ENCODE results near the gene ELP6.

ELP6 gene

GRCh38 chr3:47513125-47513929 is at the start of gene ELP6:
Gene ELP6 (minus strand): TSS chr3:47513712. CDS start chr3:47513590, 122 bp downstream.
- peak; percentile 89 for DNase-seq

GRCh38 chr3:47556351-47556750 is 42.8 kb upstream of the ELP6 start:
- no peak for DNase-seq

- no peak for DNase-seq
Measured at GRCh38 chr3:47554335-47554734, 40.8 kb upstream of the ELP6 start.

- no peak for DNase-seq
Measured at GRCh38 chr3:47553407-47553806, 39.9 kb upstream of the ELP6 start.

GRCh38 chr3:47542471-47543173 is 29.1 kb upstream of the ELP6 start:
- DNase-seq: no peak

GRCh38 chr3:47541583-47542108 is 28.1 kb upstream of the ELP6 start:
- no peak for DNase-seq

GRCh38 chr3:47540281-47540680 is 26.8 kb upstream of the ELP6 start:
- DNase-seq: no peak

GRCh38 chr3:47536967-47537366 is 23.5 kb upstream of the ELP6 start:
- DNase-seq: no peak

- DNase-seq: no peak
Measured at GRCh38 chr3:47536221-47536891, 22.8 kb upstream of the ELP6 start.

GRCh38 chr3:47533996-47534454 is 20.5 kb upstream of the ELP6 start:
- no peak for DNase-seq

- DNase-seq: no peak
Measured at GRCh38 chr3:47533481-47533880, 20.0 kb upstream of the ELP6 start.

- no peak for DNase-seq
Measured at GRCh38 chr3:47527952-47528725, 14.6 kb upstream of the ELP6 start.

- no peak for DNase-seq
Measured at GRCh38 chr3:47525617-47526016, 12.1 kb upstream of the ELP6 start.

GRCh38 chr3:47523310-47524073 is 10.0 kb upstream of the ELP6 start:
- DNase-seq: no peak

GRCh38 chr3:47522082-47522987 is 8.8 kb upstream of the ELP6 start:
- peak; percentile 74 for DNase-seq

GRCh38 chr3:47520756-47521155 is 7.2 kb upstream of the ELP6 start:
- DNase-seq: no peak

- no peak for DNase-seq
Measured at GRCh38 chr3:47517937-47518336, 4.4 kb upstream of the ELP6 start.

- no peak for DNase-seq
Measured at GRCh38 chr3:47515864-47516319, 2.4 kb upstream of the ELP6 start.

- no peak for DNase-seq
Measured at GRCh38 chr3:47515100-47515499, 1.6 kb upstream of the ELP6 start.

GRCh38 chr3:47512416-47513124 is 942 bp downstream of the ELP6 start:
- no peak for DNase-seq

Data from SHP77 treated with DMSO at 0.1 percent for 48 hours (cell line).